Myocyte (in vitro differentiated cells): ENCODE results near the gene DCST2. TPM values are rescaled to one million over a fixed set of nuclear protein-coding genes. Genes with fewer than 3 reads are reported as not detected.

Source experiments
- DNase-seq: peaks from one replicate; pipeline ENCODE4 v3.0.0-alpha.2; 2012; ENCODE audit warnings: low read depth
- total RNA-seq: library from RNA; depleted of rRNA; stranded (reverse); fragments of >200 nt; gene quantifications from 2 replicates; pipeline ENCODE4 v1.2.3, GENCODE V29; 2014

Gene DCST2
- total RNA-seq, 1 donor from 2014 or later, result not detected

DNA sequence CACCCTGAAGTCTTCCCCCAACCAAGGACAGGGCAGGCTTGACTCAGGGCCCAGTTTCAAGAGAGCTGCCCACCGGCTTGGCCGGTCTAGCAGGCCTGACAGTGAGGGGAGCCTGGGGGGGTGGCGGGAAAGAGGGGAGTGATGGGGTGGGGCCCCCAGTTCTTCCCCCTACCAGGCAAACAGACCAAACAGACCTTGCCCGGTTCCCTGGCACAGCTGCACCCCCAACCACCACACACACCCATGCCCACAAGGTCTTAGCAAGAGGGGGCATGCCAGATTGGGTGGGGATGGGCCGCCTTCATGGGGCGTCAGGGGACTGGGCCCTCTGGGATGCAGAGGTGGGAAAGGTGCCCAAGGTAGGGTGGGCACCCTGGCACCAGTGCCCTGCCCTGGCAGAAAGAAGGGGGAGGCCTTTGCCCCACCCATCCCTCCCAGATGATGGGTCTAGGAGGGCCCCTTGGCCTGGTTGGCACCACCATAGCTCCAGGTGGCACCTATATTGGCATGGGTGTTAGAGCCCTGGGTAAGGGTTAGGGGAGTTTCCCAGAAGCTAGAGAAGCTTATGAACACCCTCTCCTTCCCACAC, 22.1 kb downstream of the DCST2 start:
- DNase-seq, result no peak

DNA sequence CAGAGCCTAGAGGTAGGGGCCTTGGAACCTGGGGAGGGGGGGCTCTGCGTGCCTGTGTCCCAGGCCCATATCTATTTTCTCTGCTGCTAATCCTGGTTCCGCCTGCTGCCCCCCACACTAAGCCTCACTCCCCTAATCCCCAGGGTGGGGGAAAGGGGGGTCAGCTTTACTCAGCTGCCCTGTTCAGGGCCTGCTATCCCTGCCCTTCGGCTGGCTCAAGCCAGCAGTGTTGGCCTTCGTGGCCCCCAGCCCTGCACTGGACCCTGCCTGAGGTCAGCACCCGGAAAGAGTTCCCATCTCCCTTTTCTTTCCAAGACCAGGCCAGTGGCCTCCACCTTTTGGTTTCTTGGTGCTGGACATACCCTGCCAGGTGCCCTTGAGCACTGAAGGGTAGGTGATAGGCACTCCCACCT, 22.6 kb downstream of the DCST2 start:
- DNase-seq, result no peak

DNA sequence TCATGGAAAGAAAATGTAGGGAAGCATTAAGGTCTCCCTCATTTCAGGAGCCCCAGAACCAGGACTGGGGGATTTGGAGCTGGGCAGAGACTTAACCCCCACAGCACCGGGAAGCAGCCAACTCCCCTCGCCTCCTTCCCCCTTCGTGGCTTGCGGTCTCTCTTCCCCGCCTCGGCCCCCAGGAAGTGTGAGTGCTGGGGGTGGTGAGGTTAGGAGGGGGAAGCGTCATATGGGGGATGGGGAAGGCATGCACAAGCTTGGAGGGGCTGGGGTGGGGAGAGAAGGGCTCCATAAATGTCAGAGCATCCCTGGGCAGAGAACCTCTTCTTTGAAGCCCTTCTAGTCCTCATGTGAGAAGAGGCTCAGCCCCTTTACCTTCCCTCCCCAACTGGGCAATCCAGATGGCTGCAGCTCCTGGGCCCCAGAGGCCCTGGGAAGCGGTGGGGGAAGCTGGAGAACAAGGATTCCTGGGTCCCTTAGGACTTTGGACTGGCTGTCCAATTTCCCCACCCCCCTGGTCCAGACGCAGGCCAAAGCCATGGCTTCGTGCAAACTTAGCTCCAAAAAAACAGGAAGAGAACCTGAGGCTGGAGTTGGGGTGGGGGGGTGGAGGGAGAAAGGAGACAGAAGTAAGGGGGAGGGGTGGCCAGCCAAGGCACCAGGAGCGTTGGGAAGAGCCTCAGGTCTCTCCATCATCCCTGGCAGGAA, 23.2 kb downstream of the DCST2 start:
- no peak for DNase-seq

DNA sequence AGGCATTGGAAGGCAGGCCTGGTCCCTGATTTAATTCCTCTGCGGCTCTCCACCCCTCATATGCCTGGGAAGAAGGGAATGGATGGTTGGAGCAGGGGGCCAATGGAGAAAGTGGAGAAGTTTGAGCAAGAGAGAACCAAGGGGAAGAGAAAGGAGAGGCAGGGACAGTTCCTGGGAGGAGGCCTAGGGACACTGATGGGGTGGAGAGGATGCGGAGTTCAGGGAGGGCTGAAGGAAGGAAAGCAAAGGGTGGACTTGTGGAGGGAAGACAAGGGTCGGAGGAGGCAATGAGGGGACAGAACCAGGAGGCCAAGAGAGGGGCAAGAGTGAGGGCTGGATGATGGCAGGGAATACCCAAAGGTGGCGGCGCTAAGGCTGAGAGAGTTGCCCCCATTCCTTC, 23.8 kb downstream of the DCST2 start:
- no peak for DNase-seq

DNA sequence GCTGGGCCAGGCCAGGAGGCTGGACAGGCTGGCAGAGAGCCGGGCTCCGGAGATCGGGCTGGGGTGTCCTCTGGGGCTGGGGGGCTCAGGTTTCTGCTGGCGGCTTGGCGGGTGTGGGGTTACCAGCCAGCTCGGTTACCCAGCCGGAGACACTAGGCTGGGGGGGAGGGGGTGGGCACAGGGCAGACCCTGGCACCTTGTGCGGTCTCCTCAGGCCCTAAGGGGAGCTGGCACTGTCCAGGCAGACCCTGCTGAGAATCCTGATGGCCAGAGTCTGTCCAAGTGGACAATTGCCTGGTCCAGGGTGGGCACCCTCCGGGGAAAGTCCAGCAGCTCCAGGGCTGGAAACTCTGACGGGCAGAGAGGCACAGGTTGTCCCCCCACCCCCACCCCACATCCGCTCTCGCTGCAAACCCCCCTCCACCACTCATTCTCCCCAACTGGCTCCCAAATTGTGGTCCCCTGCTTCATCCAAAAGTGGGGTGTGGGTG, 24.3 kb downstream of the DCST2 start:
- DNase-seq, result no peak

DNA sequence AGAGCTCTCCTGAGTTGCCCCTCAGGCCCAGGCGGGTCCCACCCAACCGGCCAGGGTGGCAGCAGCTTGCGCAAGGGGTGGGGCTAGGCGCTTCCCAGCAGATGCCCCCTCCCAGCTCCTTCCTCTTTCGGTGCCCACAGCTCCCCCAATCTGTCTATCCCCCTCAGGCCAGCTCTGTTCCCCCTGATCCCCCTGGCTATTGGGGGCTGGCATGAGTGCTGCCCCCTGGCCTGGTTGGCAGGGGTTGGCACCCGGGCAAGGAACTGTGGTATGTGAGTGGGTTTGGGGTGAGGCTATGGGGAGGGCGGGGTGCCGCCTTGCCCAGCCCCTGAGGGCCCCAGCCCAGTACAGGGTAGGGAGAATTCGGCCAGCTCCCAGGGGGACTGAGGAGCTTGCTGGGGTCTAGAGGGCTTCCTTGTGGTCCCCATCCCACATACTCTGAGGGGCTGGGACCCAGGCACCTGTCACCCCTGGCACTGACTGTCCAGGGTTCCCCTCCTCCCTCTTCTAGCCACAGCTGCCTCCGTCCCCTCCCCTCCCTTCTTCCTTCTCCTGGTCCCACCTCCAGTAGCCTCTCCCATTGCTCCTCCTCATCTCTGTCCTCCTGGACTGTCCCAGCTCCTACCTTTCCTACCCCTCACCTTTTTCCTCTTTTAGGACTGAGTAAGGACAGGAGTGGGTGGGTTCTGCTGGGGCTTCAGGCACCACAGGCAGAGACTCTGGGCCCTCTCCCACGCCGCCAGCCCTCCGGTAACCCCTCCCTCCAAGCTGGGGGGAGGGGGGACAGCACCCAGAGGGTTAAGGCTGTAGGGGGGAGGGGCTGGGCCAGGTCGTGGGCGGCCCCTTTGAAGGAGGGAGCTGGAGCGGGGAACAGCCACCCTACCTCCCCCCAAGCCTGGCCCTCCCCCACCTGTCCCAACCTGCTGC, 25.3 kb downstream of the DCST2 start:
- DNase-seq, result peak; percentile 70

DNA sequence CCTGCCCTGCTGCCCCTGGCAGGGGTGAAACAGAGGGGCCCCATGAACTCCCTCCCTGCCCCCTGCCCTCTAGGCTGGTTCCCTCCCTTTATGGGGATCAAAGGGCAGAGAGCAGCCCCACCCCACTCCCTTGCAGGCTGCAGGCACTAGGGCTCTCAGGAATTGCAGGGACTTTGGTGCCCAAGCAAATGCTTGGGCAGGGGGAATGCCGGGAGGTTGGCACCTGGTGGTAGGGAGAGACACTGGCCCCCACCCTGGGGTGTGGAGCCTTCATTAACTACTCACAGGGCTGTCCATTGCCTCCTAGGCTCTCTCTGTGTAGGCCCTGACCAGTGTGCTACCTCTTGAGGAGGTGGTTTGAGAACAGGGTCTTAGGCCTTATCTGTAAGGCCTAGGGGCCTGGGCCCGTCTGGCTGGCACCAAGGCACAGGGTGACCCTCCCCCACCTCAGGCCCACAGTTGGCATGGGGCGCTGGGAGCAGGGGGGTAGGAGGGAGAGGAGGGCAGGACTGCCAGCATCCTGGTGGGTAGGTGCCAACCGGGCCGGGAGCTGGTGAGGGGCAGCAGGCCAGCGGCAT, 26.2 kb downstream of the DCST2 start:
- no peak for DNase-seq

DNA sequence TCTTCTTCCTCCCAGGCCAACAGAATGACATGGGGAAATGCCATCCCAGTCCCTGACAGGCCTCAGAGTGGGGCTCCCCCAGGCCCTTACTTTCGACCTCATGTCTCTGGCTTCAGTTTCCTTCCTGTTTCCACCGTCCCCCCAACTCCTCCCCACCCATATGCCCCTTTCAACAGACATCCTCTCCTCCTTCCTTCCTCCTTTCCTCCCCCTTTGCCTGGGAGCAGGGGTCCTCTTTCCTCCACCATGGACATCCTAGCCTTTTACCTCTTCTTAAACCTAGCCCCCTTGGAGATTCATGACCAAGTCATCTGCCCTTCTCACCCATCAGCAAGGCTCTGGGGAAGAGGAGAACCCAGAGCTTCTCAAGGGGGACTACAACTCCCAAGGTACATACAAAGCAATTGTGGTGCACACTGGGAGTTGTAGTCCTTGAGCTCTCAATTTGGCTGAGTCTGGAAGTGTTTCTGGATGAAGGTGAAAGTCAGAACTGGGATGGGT, 26.9 kb downstream of the DCST2 start:
- DNase-seq, result no peak

DNA sequence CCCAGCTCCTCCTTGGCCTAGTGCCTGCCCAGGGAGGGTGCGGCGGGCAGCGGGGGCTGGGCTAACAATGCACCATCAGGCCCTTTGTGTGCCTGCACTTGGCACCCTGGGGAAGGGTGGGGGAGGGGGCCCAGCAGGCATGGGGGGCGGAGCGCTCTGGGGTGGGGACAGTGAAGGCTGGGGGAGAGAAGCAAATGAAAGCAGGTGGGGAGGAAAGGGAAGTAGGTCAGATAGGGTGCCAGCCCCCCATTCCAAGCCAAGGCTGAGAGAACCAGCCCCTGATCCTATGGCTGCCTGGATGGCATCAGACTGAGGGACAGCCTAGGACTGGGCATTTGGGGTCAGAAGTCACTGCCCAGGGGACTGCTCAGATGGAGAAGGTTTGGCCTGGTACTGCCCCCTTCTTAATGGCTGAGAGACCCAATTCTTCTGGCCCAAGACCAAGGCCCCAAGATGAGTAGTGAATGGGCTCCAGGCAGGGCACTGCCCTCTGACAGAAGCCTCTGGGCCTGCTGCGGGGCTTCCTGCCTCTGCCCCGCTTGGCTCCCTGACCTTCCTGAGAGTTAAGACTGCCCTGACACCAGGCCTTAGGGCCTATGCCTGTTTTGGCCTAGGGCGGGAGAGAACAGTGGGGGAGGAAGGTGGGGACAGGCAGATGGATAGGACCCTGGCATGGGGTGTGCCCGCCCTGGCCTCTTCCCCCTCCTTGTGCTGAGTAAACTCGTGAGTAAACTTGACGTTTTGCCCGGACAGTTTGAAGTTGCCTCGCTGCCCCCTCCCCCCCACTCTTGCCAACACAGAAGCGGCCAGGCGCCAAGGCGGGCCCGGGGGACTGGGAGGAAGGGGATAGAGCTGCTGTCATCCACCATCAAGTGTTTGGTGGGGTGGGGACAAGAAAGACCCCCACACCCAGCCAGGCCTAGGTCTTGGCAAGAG, 28.2 kb downstream of the DCST2 start:
- no peak for DNase-seq

DNA sequence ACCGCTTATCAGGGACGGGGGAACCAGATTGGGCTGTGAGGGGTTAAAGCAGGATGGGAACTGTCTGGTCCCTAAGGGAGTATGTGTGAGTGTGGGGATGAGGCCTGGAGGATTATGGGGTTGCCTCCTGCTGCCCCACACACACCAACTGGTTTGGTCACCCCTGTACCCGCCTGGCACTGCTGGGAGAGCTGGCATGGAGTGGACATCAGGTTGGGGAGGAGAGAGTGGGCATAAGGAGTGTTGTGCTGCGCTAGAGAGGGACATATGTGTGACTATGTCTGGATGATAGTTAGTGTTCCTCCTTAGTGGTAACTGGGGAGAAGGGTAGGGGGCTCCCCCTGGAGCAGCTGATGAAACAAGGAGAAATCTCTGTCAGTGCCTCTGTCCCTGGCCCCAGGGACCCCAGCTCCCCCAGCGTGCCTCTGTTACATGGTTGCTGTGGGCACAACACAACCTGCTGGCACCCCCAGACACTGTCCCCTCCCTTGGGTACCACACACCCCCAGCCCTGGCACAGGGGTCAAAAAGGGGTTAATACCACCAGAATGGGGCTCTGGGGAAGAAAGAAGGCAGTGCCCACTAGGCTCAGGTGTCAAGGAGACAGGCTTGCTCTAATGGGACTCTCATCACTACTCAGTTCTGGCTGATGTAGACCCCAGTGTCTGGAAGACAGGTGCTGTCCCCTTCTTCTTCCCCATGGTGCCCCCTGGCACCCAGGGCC, 29.1 kb downstream of the DCST2 start:
- no peak for DNase-seq

DNA sequence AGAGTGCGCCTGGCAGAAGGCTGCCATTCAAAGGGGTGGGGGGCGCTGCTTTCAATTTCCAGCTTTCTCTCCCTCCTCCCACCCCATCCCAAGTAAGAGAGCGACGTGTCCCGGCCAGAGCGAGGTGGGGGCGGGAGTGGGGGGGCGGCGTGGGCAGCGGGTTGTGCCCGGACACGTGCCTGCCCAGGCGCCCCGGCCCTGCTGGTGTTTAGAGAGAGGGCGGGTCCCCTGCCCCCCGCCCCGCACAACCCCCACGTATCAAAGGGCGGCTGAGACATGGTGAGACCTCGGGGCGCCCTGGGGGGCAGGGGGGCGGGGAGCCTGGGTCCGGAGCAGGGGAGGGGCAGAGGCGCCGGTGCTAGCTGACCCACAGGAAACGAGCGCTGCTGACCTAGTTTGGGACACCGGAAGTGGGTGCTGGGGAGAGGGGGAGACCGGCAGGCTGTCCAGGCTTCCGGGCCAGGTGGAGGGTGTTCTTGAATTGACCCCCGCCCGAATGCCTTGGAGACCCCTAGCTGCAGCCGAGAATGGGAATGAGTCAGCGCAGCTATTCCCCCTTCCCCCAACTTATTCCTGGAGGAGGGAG, 29.7 kb downstream of the DCST2 start:
- peak; percentile 76 for DNase-seq

DNA sequence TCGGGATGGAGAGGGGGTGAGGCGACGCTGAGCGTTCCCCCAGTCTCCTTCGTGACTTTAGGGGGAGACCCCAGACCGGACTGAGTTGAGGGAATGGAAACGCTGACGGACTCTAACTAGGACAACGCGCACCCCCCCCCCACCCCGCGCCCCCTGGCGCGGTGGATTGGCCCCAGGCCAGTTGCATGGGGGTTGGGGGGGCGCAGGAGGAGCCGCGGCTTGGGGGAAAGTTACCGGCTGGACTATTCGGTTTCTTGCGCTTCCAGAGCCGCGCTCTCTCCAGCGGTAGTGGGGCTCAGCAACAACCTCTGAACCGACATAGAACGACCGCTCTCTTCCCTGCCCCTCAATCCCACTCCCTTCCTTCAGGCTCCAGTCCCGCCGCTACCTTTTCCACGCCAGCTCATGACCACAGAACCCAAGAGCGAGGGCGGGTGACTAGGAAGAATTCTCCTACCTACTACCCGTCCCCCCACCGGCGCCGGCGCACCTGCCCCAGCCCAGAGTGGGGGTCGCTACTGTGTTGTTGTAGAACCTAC, 30.3 kb downstream of the DCST2 start:
- no peak for DNase-seq

DNA sequence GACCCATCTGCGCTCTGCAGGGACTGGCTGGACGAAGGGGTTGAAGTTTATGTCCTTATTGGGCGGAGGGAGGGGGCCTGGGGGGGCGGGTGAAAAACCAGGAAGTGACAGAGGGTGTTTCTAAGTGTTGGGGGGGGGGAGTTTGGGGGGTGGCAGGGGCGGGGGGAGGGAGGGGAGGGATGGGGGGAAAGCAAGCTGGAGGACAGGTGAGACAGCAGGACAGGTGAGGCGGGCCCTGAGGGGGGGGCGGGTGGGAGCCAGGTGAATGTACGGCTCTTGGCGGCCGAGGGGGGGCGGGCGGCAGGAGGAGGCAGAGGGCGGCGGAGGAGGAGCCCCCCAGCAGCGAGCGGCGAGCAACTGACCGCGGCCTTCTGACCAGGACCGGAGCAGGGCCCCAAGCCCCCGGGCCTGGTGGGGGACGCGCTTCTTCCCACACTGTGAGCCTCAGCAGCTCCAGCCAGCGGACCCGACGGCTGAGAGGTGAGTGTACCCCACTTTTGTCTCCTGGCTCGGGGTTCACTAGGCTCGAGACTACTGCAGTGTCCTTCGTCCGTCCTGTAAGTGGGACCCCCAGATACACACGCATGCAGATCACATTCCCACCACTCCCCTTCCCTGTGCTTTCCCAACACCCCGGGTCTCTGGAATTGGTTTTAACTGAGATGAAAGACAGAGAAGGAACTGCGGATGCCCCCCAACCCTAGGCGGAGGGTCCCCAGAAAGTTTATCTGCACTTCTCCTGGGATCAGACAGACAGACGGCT, 30.9 kb downstream of the DCST2 start, which contains the start of gene ZBTB7B:
ZBTB7B (plus strand) TSS at position 339 of the 763 bp plus-strand sequence. CDS start 11,859 bp downstream, outside the sequence.
- no peak for DNase-seq

DNA sequence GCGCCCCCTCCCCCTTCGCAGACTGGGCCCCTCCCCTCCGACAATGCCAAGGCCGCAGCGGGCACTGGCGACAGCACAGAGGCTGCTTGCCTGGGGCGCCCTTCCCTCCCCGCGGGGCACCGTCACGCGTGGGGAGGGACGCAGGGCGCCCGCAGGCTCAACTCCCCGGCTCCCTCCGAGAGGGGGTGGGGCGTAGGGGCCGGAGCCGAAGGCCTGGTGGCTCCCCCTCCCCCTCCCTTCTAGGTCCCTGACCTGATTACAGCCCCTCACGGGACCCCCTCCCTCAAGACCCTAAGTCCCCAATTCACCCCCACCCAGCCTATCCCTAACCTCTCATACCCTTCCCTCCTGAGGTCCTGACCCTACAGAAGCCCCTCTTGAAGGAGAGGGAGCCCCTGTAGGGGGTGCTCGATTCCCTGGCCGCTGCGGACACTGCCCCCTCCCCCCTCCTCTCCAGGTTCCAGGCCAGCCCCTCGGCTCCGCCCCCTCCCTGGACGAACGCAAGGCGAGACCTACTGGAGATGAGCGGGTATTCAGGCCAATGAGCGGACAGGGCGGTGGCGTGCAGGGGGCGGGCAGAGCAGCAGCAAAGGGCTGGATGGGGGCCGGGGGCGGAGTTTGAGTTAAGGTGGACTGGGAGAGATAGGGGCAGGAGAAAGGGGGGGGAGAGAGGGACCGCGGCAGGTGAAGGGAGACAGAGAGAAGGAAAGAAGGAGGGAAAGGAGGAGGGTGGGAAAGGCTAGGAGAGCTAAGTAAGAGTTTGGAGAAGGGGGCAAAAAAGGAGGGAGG, 31.7 kb downstream of the DCST2 start:
- DNase-seq, result peak; percentile 100

DNA sequence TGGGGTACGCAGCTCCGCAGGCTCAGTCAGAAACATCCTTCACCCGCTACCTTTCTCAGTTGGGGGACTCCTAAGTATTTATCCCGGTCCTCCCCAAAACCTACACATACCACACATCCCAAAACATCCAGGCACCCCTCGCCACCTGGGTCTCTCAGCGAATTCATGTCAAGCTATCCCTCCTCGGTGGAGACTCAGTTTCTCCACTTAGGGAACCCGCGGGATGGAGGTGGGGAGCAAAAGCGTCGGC, 32.2 kb downstream of the DCST2 start:
- no peak for DNase-seq

DNA sequence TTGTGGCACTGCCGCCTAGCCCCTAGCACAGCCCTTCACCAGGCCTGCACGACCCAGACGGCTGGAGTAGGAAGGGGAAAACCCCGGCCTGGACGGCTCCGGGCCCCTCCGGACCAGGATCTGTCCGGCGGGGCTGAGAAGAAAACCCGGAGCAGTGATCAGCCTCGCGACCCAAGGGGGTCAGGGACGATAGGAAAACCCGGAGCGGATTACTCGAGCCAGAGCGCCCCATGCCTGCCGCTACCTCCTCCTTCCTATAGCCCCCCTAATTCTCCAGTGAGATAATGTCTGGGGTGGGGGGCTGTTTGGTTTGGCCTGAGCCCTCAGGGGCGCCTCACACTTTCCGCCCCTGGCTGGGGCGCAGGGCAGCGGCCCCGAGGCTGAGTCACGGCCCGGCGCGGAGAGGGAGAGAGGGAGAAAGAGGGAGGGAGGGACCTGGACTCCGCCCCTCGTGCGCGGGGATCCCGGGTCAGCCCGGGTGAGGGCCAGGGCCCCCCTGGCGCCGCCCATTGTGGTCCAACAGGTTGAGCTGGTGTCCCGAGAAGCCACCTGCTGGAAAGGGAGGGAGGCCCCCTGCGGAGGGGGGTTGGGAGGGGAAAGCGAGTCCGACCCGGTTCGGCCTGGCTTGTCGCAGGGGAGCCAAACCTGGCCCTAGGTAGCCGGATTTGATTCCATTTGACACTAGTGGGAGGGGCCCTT, 32.7 kb downstream of the DCST2 start:
- peak; percentile 94 for DNase-seq

DNA sequence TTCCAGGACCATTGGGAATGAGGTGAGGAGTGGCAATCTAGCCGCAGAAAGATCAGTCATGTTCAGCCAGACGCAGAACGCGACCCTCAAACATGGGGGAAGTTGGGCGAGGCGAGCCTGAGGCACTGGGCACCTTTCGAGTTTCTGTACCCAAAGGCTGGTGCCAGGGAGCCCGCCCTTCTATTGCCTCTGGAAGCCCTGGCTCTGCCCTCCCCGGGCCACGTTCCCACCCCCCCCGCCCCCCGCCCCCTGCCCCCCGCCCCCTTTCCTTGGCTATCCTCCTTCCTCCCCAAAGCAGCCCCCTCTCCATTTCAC, 33.2 kb downstream of the DCST2 start:
- no peak for DNase-seq
